ENCODE data around the gene PSMD4.
"Not testable (repeated sequence)": the region's sequence is repeated elsewhere in the genome, so short reads cannot be mapped to it uniquely, and the experiment has no call there.

PSMD4 gene

GRCh38 chr1:151254217-151255213 is at the start of gene PSMD4:
PSMD4 (plus strand) TSS chr1:151254734; CDS start chr1:151254783, 49 bp downstream.
- ATAC-seq (peak; percentile 96), DNase-seq (peak; percentile 91)

GRCh38 chr1:151205381-151205965 is 49.1 kb upstream of the PSMD4 start:
- ATAC-seq, DNase-seq: not testable (repeated sequence)

GRCh38 chr1:151210830-151211229 is 43.7 kb upstream of the PSMD4 start:
- DNase-seq (no peak), ATAC-seq (no peak)

- no peak for DNase-seq
- no peak for ATAC-seq
These were observed 42.4 kb upstream of the PSMD4 start for GRCh38 chr1:151211972-151212705.

GRCh38 chr1:151213560-151213959 is 41.0 kb upstream of the PSMD4 start:
- DNase-seq (no peak), ATAC-seq (no peak)

DNA sequence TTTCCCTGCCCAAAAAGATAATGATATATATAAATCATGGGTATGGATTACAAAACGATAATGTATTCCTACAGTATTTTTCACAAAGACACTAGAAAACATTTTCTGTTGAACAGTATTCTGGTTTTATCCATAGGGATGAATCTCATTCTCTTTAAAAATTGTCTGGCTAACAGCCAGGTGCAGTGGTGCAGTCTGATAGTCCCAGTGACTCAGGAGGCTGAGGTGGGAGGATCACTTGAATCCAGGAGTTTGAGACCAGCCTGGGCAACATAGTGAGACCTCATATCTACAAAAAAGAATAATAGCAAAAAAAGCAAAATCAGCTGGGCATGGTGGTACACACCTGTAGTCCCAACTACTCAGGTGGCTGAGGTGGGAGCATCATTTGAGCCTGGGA is 32.9 kb upstream of the PSMD4 start:
- ATAC-seq (no peak), DNase-seq (no peak)

- ATAC-seq, result no peak
- DNase-seq, result no peak
These were observed 32.4 kb upstream of the PSMD4 start for GRCh38 chr1:151222130-151222529.

DNA sequence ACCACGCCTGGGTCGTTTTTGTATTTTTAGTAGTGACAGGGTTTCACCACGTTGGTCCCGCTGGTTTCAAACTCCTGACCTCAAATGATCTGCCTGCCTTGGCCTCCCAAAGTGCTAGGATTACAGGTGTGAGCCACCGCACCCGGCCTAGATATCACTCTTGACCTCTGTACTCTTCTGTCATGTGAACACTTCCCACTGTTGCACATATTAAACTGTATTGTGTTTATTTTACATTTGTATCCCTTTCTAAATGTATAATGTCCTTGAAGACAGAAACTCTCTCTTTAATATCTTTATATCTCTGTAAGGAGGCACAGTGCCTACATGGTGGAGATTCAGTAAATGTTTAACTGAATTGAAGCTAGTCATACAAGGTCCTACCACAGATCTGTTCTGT is 19.3 kb upstream of the PSMD4 start:
- no peak for ATAC-seq
- DNase-seq, result no peak

DNA sequence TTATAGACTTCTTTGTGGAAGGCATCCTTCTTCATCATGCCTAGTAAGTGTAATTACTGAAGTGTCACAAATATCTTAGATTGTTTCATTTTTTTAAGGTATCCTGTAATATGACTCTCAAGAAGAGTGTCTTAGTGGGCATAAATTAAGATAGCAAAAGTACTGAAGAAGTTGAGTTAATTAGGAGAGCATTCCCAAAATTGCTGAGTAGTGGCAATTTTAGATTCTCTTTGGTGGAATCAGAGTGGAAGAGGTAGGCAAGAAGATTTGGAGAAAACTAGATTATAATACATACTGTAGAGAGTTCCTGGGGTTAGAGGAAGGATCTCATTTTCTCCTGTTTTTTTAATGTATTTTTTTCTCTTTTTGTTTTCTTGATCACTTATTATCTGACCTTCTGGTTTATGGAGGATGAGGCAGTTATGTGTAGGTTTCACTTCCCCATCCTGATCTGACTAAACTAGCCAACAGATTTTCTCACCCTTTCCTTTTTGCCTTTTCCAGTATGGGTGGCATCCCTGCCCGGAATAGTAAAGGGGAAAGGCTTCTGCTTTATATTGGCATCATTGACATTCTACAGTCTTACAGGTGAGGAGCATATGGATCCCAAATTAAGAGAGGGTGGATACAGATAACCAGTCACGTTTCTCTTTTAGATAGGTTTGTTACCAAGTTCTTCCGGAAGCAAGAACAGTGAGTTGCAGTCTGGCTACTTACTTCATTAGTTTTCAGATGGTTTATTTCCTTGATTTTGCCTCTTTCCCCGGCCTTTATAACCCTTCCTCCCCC is 16.7 kb upstream of the PSMD4 start:
- DNase-seq (no peak), ATAC-seq (no peak)

- ATAC-seq, result no peak
- no peak for DNase-seq
These were observed 16.1 kb upstream of the PSMD4 start for GRCh38 chr1:151238467-151238739.

GRCh38 chr1:151242442-151242841 is 12.1 kb upstream of the PSMD4 start:
- ATAC-seq, result no peak
- DNase-seq, result no peak

DNA sequence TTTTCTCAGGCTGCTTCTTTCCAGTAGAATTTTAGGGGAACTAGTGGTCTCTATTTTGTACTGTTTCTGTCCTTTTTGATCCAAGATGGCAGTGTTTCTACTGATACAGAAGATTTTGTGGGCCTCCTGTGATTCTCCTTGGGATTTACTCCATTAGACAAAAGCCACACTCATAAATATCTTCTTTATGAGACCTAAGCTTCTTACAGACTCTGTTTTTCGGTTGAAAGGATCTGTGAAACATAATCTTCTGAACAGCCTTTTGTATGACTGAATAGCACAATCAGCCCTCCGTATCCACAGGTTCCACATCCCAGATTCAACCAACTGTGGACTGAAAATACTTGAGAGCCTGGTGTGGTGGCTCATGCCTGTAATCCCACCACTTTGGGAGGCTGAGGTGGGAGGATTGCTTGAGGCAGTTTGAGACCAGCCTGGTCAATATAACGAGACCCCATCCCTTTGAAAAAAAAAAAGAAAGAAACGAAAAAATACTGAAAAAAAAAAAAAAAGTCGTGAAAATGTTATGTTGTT is 10.8 kb upstream of the PSMD4 start:
- DNase-seq (no peak), ATAC-seq (no peak)

GRCh38 chr1:151246786-151247185 is 7.7 kb upstream of the PSMD4 start:
- DNase-seq, result no peak
- ATAC-seq, result no peak

DNA sequence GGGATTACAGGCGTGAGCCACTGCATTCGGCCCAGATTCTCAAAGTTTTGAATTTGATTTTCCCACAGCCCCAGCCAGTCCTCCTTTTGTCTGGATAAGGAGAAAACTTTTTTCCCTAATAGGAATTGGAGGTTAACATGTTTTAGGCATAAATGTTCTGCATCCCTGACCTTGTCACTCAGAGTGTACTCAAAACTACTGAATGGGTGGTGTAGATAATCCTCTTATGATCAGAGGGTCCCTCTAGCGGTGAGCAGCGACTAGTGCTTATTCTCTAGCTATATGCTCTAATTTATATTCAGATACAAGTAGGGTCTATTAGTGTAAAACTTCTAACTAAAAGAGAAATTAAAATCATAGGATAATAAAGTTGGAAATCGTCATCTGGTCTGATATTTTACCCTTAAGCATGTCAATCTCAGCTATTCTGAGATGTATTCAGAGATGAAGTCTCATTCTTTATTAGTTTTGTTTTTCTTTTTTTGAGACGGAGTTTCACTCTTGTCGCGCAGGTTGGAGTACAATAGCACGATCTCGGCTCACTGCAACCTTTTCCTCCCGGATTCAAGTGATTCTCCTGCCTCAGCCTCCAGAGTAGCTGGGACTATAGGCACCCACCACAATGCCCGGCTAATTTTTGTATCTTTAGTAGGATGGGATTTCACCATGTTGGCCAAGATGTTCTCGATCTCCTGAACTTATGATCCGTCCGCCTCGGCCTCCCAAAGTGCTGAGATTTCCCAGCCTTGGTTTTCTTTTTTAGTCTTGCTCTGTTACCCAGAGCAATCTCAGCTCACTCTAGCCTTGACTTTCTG is 2.7 kb upstream of the PSMD4 start:
- peak; percentile 64 for DNase-seq
- peak; percentile 61 for ATAC-seq

DNA sequence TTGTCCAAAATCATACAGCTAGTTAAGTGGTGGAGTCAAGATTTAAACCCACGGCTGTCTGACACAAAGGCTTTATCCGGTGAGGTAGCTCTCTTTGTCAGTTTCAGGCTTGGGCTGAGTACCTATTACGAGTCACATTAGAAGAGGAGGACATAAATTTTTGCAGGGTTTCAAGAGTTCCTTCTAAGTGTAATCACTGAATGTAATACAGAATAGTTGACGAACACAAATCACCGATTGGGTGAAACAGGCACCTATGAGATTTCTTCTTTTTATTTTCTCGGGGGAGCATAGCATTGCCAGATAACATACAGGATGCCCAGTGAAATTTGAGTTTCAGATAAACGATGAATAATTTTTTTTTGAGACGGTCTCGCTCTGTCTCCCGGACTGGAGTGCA is 847 bp downstream of the PSMD4 start:
- DNase-seq (no peak), ATAC-seq (no peak)

DNA sequence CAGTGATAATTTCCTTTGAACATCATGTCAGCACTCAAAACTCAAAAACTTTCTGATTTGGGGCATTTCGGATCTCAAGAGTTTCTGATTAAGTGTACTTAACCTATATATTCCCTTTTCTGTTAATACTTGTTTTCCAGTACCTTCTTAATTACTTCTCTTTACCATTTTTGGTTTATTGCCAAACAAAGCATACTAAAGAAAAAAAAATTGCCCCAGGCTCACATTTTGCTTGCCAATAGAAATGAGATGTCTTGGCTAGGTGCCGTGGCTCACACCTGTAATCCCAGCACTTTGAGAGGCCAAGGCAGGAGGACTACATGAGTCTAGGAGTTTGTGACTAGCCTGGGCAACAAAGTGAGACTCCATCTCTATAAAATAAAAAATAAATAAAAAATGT is 4.8 kb downstream of the PSMD4 start:
- no peak for ATAC-seq
- DNase-seq, result no peak

DNA sequence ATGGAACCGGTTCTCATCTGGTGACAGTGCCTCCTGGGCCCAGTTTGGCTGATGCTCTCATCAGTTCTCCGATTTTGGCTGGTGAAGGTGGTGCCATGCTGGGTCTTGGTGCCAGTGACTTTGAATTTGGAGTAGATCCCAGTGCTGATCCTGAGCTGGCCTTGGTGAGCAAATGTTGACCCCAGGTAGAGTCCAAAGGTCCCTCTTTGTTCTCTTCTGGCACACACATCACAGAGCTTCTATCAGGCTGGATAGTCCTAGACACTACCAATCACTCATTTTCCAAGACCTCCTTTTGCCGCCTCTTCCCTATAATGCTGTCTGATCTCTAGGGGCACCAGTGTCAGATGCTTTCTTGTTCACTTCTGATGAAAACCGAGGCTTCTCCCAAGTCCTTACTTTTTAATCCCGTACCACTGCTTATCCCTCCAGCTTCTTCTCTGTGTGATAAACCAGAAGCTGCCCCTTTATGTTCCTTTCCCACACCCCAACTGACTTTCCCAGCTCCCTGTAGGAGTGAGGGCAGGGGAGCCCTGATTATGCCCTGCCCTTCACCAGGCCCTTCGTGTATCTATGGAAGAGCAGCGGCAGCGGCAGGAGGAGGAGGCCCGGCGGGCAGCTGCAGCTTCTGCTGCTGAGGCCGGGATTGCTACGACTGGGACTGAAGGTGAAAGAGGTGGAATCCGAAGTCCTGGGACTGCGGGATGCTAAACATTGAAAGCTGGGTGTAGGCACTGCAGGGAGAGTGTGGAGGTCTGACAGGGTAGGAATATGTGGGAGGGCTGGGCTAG is 11.1 kb downstream of the PSMD4 start:
- DNase-seq (no peak), ATAC-seq (peak; percentile 19)

GRCh38 chr1:151266315-151266714 is 11.8 kb downstream of the PSMD4 start:
- ATAC-seq (no peak), DNase-seq (no peak)

- ATAC-seq, result no peak
- no peak for DNase-seq
These were observed 12.3 kb downstream of the PSMD4 start for GRCh38 chr1:151266821-151267220.

DNA sequence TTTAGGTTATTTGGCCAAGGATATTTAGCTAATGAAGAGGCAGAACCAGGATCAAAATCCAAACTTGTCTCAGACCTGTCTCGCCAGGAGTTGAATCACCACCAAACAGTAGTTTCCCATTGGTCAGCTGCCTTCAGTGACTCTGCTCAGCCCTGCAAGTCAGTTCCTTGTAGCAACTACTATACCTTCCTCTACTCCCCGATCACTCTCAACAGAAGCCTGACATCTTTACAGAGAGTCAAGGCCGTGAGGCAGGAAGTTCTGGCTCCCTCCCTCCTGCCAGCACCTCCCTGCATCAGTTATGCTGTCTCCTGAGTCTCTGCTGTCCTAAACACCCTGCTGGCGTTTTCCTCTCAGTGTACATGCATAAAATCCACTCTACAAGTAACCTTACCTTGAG is 13.2 kb downstream of the PSMD4 start:
- no peak for ATAC-seq
- DNase-seq, result no peak
